Muscle layer of duodenum (tissue), 2 donors: Measurements from ENCODE around the gene IGFALS.
"Not testable (repeated sequence)": the region's sequence is repeated elsewhere in the genome, so short reads cannot be mapped to it uniquely, and the experiment has no call there.

Experiments
- H3K27ac ChIP-seq: one replicate; pipeline ENCODE4 v1.7.0; 2013; ENCODE audit warnings: mild to moderate bottlenecking, low read length
- H3K27me3 ChIP-seq: one replicate; pipeline ENCODE4 v1.7.0; 2013; ENCODE audit warnings: low read depth, mild to moderate bottlenecking, control low read depth, low read length
- H3K36me3 ChIP-seq, 2 donors: one replicate each; pipeline ENCODE4 v1.7.0; 2013; ENCODE audit warnings: low read length in 2 of 2, control low read depth in 1 of 2, mild to moderate bottlenecking in 1 of 2; ENCODE audit not compliant: insufficient read depth in 2 of 2, control insufficient read depth in 1 of 2
- H3K4me1 ChIP-seq, 2 donors: one replicate each; pipeline ENCODE4 v1.7.0; 2013; ENCODE audit warnings: low read length in 2 of 2, mild to moderate bottlenecking in 2 of 2, control low read depth in 1 of 2, moderate library complexity in 1 of 2; ENCODE audit not compliant: insufficient read depth in 2 of 2, control insufficient read depth in 1 of 2
- H3K4me3 ChIP-seq, 2 donors: one replicate each; pipeline ENCODE4 v1.7.0; 2013; ENCODE audit warnings: low read length in 2 of 2, low read depth in 1 of 2, mild to moderate bottlenecking in 1 of 2
- H3K9me3 ChIP-seq, 2 donors: one replicate each; pipeline ENCODE4 v1.7.0; 2013; ENCODE audit warnings: low read length in 2 of 2, control low read depth in 1 of 2, mild to moderate bottlenecking in 1 of 2; ENCODE audit not compliant: control insufficient read depth in 1 of 2
- donor health status: healthy.

The IGFALS gene

DNA sequence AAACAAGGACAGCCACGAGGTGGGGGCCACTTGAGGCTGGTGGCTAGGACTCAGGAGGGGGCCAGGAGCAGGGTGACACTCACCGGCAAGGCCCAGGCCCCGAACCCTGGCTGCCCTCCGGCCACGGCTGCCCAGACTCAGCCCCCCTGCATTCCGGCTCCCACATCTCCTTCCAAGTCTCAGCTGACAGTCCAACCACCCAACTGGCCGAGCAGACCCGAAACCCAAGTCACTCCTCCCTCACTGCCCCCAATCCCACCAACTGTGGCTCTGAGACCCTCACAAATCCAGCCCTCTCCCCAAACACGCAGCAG, 23.7 kb upstream of the IGFALS start:
- Histone ChIP-seq H3K9me3 (no peaks in the 10 kb centered on the region), H3K4me3 (no peak overlapping the region), H3K27ac (no peak overlapping the region), H3K36me3 (peaks cover 17 to 72% of the 10 kb centered on the region in 2 donors), H3K4me1 (no peaks in the 10 kb centered on the region), H3K27me3 (no peaks in the 10 kb centered on the region)

DNA sequence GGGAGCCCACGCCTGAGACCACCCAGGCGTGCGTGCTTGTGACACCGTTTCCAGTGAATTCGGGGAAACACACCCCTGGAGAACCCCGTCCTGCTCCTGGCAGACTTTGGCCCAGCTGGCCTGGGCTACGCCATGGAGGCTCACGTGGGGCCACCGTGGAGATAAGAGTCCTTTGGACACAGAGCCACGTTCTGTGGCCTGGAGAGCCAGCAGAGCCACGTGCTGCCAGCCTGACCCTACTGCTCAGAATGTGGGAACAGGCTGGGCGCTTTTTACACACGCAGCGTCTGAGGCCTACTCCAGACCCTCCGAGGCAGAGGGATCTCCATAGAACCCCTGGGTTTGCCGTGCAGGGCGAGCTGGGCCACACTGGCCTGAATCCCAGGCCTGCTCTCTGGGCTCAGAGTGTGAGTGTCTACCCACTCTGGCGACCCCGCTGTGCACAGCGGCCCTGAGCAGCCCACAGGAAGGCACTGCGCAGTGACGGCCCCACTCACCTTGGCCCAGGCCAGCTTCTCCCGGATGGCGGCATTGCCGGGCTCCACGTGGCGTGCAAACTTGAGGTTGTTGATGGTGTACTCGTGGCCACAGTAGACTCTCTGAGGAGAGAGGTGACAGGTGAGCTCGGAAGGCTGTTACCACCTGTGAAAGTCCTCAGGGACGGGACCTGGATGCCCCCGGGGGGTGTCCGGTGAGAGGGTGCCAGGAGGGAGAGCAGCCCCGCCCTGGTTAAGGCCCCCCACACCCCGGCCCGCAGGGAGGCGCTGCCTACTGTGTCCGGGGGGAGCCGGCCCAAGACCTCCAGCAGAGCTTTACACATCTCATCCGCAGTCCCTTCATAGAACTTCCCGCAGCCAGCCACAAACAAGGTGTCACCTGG, 23.1 kb upstream of the IGFALS start:
- H3K36me3 ChIP-seq, result peaks cover 17 to 66% of the 10 kb centered on the region in 2 donors
- no peak overlapping the region for H3K4me3 ChIP-seq
- no peaks in the 10 kb centered on the region for H3K27me3 ChIP-seq
- no peaks in the 10 kb centered on the region for H3K9me3 ChIP-seq
- H3K4me1 ChIP-seq, result no peaks in the 10 kb centered on the region
- no peak overlapping the region for H3K27ac ChIP-seq

DNA sequence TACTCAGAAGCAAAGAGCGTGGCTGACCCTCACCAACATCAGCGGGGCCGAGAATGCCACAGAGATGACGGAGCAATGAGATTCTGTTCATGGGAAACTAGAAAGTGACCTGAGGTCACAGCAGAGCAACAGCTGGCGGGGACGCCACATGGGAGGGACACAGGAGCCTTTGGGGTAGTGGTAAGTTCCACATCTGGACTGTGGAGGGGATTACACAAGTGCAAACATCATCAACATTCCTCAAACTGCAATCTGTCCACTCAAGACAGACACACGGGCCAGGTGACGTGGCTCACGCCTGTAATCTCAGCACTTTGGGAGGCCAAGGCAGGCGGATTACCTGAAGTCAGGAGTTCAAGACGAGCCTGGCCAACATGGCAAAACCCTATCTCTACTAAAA, 22.0 kb upstream of the IGFALS start:
- Histone ChIP-seq H3K36me3 (peaks cover 17 to 57% of the 10 kb centered on the region in 2 donors), H3K27ac (no peak overlapping the region), H3K27me3 (no peaks in the 10 kb centered on the region), H3K9me3 (no peaks in the 10 kb centered on the region), H3K4me1 (no peaks in the 10 kb centered on the region), H3K4me3 (no peak overlapping the region)

DNA sequence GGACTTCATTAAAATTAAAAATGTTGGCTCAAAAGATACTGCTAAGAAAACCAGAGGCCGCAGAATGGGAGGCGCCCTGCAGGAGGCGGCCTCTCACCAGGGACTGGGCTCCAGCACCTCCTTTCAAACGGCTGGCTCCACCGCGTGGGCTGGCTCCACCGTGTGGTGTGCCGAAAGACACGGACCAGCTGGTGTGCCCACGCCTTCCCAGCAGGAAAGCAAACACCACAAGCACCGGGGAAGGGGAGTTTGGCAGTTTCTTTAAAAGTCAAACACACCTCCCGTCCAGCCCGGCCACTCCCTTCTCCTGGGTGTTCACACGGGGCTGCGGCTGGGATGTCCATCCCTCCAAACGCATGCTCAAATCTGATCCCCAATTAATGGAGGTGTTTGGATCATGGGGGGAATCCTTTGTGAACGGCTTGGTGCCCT, 19.2 kb upstream of the IGFALS start:
- no peak overlapping the region for H3K4me3 ChIP-seq
- no peaks in the 10 kb centered on the region for H3K9me3 ChIP-seq

DNA sequence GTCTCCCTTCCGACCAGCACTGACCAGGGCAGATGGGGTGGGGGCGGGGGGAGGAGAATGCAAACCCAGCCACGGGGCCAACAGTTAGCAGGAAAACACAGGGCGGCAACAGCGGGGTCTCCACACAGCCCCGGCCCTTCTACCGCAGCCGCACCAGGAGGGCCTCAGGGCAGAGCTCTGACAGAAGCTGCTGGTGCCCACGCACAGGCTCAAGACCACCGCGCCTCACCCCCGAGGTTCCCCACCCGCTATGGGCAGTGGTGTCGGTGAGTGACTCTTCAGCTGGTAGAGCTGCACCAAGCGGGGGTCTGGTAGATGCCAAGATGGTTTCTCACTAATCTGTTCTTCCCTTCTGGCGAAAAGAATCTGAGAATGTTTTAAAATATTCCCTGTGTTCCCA, 17.0 kb upstream of the IGFALS start:
- no peaks in the 10 kb centered on the region for H3K9me3 ChIP-seq
- peaks cover 20 to 46% of the 10 kb centered on the region in 2 donors for H3K36me3 ChIP-seq
- H3K27ac ChIP-seq, result no peak overlapping the region
- no peak overlapping the region for H3K4me3 ChIP-seq
- H3K4me1 ChIP-seq, result no peaks in the 10 kb centered on the region
- no peaks in the 10 kb centered on the region for H3K27me3 ChIP-seq

More for the DNA sequence above, 19.2 kb upstream of the IGFALS start:
- no peak overlapping the region for H3K27ac ChIP-seq
- H3K36me3 ChIP-seq, result peaks cover 22 to 54% of the 10 kb centered on the region in 2 donors
- no peaks in the 10 kb centered on the region for H3K4me1 ChIP-seq
- no peaks in the 10 kb centered on the region for H3K27me3 ChIP-seq

DNA sequence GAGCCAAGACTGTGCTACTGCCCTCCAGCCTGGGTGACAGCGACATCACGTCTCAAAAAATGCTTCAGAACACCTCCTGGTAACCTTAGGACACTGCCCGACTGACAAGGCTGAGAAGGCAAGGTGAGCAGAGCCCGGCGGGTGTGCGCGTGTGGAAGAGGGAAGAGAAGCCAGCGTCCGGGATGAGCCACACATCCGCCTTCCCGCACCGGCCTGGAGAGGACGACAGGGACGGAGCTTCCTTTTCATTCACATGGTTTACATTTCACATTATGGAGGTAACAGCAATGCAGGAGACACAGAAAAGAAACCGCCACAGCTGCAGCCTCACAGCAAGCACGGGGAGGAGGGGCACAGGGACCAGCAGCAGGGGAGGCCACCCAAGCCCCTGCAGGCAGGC, 16.6 kb upstream of the IGFALS start:
- Histone ChIP-seq H3K4me1 (no peaks in the 10 kb centered on the region), H3K27me3 (no peaks in the 10 kb centered on the region), H3K27ac (no peak overlapping the region), H3K4me3 (no peak overlapping the region), H3K36me3 (peaks cover 16 to 41% of the 10 kb centered on the region in 2 donors), H3K9me3 (no peaks in the 10 kb centered on the region)

DNA sequence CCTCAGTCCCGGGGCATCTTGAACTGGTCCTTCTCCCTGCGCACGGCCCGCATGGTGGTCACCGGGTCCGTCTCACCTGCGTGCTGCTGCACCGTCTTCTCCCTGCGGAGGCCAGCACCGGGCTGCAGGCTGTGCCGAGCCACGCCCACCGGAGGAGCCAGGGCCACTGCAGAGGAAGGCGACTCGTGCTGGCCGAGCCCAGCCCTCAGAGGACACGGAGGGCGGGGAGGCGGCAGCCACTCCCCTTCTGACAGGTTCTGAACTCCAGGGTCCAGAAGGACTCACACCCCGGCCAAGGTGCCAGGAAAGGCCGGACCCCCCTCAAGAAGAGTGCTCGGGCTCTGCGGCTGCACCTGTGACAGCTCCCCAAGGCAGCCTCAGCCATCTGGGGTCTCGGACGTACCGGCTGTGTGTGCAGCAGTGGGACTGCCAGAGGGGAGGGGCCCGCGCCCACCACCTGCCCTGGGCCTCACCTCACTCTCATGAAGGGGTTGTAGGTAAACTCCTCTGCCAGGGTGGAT, 15.8 kb upstream of the IGFALS start:
- Histone ChIP-seq H3K27me3 (no peaks in the 10 kb centered on the region), H3K36me3 (peaks cover 14 to 40% of the 10 kb centered on the region in 2 donors), H3K4me3 (no peak overlapping the region), H3K4me1 (no peaks in the 10 kb centered on the region), H3K9me3 (no peaks in the 10 kb centered on the region), H3K27ac (no peak overlapping the region)

DNA sequence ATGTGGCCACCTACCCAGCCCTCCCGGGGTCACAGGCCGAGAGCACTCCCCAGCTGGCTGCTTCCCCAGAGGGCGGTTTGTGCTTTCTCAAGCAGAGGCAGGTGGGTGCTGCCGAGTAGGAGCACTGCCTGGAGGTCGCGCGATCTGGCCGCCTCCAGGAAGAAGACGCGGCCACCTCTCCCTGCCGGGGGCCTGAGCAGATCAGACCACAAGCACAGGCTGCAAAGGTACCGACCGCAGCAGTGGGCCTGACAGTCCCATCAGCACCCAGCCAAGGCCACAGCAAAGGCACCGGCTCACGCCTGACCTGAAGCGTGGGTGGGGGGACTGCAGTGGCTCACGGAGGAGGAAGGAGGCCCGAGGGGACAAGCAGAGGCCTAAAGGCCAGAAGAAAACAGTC, 15.2 kb upstream of the IGFALS start:
- no peaks in the 10 kb centered on the region for H3K4me1 ChIP-seq
- H3K4me3 ChIP-seq, result no peak overlapping the region
- H3K36me3 ChIP-seq, result peaks cover 11 to 40% of the 10 kb centered on the region in 2 donors
- no peaks in the 10 kb centered on the region for H3K27me3 ChIP-seq
- H3K27ac ChIP-seq, result no peak overlapping the region
- no peaks in the 10 kb centered on the region for H3K9me3 ChIP-seq

DNA sequence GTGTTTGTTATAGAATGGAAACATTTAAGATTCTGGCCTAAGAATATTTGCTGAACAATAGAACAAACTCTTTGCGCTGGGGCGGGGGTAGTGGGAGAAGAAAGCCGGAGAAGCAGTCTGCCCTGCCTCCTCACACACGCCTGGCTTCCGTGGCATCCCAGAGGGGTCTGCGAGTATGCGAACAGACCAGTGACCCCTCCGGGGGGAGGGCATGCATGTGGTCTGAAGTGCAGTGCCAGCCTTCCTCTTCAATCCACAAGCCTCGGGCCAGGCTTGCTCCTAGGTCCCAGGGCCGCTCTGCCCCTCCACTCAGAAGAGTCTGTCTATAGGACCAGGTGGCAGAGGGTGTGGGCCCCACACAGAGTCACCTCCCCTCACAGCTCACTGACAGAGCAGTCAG, 14.1 kb upstream of the IGFALS start:
- no peak overlapping the region for H3K27ac ChIP-seq
- H3K9me3 ChIP-seq, result no peaks in the 10 kb centered on the region
- H3K36me3 ChIP-seq, result peaks cover 10 to 38% of the 10 kb centered on the region in 2 donors
- no peaks in the 10 kb centered on the region for H3K4me1 ChIP-seq
- no peaks in the 10 kb centered on the region for H3K27me3 ChIP-seq
- no peak overlapping the region for H3K4me3 ChIP-seq

DNA sequence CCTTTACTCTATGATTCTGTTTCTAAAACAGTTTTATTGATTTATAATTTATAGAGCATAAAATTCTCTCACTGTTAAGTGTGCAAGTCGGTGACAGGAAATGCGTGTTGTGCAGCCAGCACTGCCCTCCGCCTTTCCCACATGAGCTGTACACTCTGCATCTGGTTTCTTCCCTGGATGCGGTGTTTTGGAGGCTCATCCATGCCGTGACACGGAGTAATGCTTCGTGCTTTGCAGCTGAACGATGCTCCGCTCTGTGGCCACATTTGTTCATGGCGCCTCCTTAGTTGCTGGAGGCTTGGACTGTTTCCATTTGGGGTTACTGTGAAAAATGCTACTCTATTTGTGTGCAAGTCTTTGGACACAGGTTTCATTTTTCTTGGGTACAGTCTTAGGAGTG, 7.2 kb upstream of the IGFALS start:
- H3K9me3 ChIP-seq, result no peaks in the 10 kb centered on the region

DNA sequence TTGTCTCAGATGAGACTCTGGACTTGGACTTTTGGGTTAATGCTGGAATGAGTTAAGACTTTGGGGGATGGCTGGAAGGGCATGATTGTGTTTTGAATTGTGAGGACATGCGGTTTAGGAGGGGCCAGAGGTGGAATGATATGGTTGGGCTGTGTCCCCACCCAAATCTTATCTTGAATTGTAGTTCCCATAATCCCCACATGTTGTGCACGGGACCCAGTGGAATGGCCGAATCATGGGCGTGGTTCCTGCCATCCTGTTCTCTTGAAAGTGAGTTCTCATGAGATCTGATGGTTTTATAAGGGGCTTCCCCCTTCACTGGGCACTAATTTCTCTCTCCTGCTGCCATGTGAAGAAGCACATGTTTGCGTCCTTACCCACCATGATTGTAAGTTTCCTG, 5.8 kb upstream of the IGFALS start:
- not testable (repeated sequence) for H3K36me3 ChIP-seq, H3K27me3 ChIP-seq, H3K4me3 ChIP-seq, H3K4me1 ChIP-seq, H3K9me3 ChIP-seq, H3K27ac ChIP-seq

More for the DNA sequence above, 7.2 kb upstream of the IGFALS start:
- Histone ChIP-seq H3K4me1 (no peaks in the 10 kb centered on the region), H3K36me3 (peaks cover 0 to 4% of the 10 kb centered on the region in 2 donors), H3K27me3 (no peaks in the 10 kb centered on the region), H3K27ac (no peak overlapping the region), H3K4me3 (no peak overlapping the region)
